Ishikawa (cell line): Measurements from ENCODE around the gene TSPAN5.

Source experiments
- EGR1 ChIP-seq: IDR thresholded peaks from 2 replicates; pipeline ENCODE4 v1.6.1; 2012
- EP300 ChIP-seq: IDR thresholded peaks from 2 replicates; pipeline ENCODE4 v1.6.1; 2012; ENCODE audit warnings: borderline replicate concordance
- FOXM1 ChIP-seq: IDR thresholded peaks from 2 replicates; pipeline ENCODE4 v1.6.1; 2012; ENCODE audit warnings: low read depth, borderline replicate concordance
- RAD21 ChIP-seq: IDR thresholded peaks from 2 replicates; pipeline ENCODE4 v1.6.1; 2012; ENCODE audit warnings: low read depth
- TEAD4 ChIP-seq: IDR thresholded peaks from 2 replicates; pipeline ENCODE4 v1.6.1; 2012
- YY1 ChIP-seq: IDR thresholded peaks from 2 replicates; pipeline ENCODE4 v1.6.1; 2012; ENCODE audit warnings: low read depth
- ZBTB7A ChIP-seq: IDR thresholded peaks from 2 replicates; pipeline ENCODE4 v1.6.1; 2012; ENCODE audit warnings: low read depth

GRCh38 chr4:98529970-98530569, 128.3 kb downstream of the TSPAN5 start:
- TF ChIP-seq YY1, result no peak
- no peak for TF ChIP-seq EGR1
- no peak for TF ChIP-seq TEAD4
- TF ChIP-seq RAD21, result no peak
- TF ChIP-seq ZBTB7A, result no peak
- TF ChIP-seq EP300, result no peak
- TF ChIP-seq FOXM1, result no peak
